ENCODE measurements around the gene TJP1. TPM values are rescaled to one million over a fixed set of nuclear protein-coding genes. Genes with fewer than 3 reads are reported as not detected.

Gene TJP1
- total RNA-seq, 4 donors from 2014 or later, result 69.6 to 142 (median 119) TPM

DNA sequence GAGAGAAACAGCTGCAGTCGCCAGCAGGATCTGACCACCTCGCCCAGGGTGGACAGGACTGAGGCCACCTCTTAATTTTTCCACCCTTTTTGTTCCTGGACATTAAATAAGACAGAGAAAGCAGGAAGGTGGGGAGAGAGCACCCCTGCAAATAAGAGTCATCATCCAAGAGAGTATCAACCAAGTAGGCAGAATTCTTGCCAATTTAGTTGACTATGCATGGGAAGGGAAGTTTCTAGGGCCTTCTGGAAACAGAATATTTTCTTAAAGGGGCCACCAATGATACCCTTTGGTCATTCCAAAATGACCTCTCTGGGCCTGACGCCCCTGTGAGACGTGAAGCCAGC is 136.2 kb downstream of the TJP1 start:
- intact Hi-C loops (cut with DNase I), result no loop called here
- H3K27ac ChIP-seq, result no peak overlapping the region
- H3K4me3 ChIP-seq, result no peak overlapping the region
- H3K27me3 ChIP-seq, result peaks cover 0 to 7% (median 0%) of the 10 kb centered on the region in 4 donors
- WGBS, 2 donors, result 78 to 92% methylated on average over 4 of the region's 4 CpGs
- H3K4me1 ChIP-seq, result peaks cover 6 to 22% (median 7%) of the 10 kb centered on the region in 3 donors
- no peaks in the 10 kb centered on the region for H3K36me3 ChIP-seq
- no peaks in the 10 kb centered on the region for H3K9me3 ChIP-seq
- DNase-seq, result no peak
- TF ChIP-seq, protein P1, sequence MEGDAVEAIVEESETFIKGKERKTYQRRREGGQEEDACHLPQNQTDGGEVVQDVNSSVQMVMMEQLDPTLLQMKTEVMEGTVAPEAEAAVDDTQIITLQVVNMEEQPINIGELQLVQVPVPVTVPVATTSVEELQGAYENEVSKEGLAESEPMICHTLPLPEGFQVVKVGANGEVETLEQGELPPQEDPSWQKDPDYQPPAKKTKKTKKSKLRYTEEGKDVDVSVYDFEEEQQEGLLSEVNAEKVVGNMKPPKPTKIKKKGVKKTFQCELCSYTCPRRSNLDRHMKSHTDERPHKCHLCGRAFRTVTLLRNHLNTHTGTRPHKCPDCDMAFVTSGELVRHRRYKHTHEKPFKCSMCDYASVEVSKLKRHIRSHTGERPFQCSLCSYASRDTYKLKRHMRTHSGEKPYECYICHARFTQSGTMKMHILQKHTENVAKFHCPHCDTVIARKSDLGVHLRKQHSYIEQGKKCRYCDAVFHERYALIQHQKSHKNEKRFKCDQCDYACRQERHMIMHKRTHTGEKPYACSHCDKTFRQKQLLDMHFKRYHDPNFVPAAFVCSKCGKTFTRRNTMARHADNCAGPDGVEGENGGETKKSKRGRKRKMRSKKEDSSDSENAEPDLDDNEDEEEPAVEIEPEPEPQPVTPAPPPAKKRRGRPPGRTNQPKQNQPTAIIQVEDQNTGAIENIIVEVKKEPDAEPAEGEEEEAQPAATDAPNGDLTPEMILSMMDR (IDR thresholded peaks at IDR 0.05), result no peak
- no peak for TF ChIP-seq POLR2A (IDR thresholded peaks at IDR 0.05)

DNA sequence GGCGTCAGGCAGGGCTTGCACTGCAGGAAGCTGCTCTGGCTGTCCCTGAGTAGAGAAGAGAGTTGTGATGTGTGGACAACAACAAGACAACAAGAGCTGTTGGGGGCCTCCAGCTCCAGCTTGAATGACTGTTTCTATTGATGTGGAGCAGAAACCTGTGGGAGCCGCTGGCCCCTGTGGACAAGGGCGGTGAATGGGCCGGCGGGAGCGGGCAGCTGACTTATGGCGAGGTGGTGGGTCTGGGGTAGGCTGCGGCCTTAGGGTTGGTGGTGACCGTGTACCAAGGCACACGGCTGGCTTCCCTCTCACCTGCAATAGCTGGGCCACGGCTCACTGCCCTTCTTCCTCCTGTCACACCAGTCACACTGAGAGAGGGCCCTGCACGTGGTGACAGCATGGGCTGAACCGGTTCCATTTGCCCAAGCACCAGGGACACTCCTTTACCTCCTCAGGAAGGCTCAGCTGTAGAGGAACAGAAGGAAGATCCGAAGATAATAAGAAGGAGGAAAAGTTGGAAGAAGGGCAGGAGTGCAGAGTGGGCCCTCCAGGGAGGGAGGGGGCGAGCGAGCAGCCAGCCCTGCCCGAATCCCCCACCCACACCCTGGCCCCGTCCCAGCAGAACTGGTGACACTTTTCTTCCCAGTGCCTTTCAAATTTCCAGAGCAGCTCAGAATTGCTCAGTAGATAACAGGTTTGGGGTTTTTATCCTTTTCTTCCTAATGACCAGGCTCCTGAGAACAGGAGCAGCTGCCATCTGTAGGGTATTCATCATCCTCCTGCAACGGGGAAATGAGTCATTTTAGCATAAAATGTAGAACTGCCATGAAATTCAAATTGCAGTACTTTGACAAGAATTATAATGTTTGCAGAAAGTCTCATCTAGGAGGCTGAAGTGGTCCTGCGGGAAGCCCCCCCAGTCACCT is 136.9 kb downstream of the TJP1 start:
- Histone ChIP-seq H3K9me3 (no peaks in the 10 kb centered on the region), H3K4me3 (no peak overlapping the region), H3K36me3 (no peaks in the 10 kb centered on the region), H3K27me3 (peaks cover 0 to 7% (median 0%) of the 10 kb centered on the region in 4 donors), H3K27ac (no peak overlapping the region), H3K4me1 (peaks cover 6 to 22% (median 7%) of the 10 kb centered on the region in 3 donors)
- intact Hi-C loops (cut with DNase I), result no loop called here
- 59 to 65% methylated on average over 10 to 12 of the region's 20 CpGs for WGBS, 2 donors
- TF ChIP-seq POLR2A (IDR thresholded peaks at IDR 0.05), result no peak
- TF ChIP-seq, protein P1 (IDR thresholded peaks at IDR 0.05), result no peak
- DNase-seq, result no peak

GRCh38 chr15:29682781-29683180 is 139.5 kb downstream of the TJP1 start:
- TF ChIP-seq, protein P1 (IDR thresholded peaks at IDR 0.05), result no peak
- TF ChIP-seq POLR2A (IDR thresholded peaks at IDR 0.05), result no peak
- intact Hi-C loops (cut with DNase I), result no loop called here
- Histone ChIP-seq H3K27me3 (peaks cover 0 to 10% (median 0%) of the 10 kb centered on the region in 4 donors), H3K9me3 (no peaks in the 10 kb centered on the region), H3K27ac (no peak overlapping the region), H3K4me3 (no peak overlapping the region), H3K36me3 (no peaks in the 10 kb centered on the region), H3K4me1 (peaks cover 6 to 17% (median 7%) of the 10 kb centered on the region in 3 donors)
- 78% methylated on average over 3 of the region's 3 CpGs for WGBS, 2 donors
- no peak for DNase-seq

GRCh38 chr15:29682361-29682760 is 139.9 kb downstream of the TJP1 start:
- TF ChIP-seq, protein P1 (IDR thresholded peaks at IDR 0.05), result no peak
- H3K36me3 ChIP-seq, result no peaks in the 10 kb centered on the region
- H3K27me3 ChIP-seq, result peaks cover 0 to 15% (median 0%) of the 10 kb centered on the region in 4 donors
- no peak for DNase-seq
- no peaks in the 10 kb centered on the region for H3K9me3 ChIP-seq
- no peak overlapping the region for H3K4me3 ChIP-seq
- no peak overlapping the region for H3K27ac ChIP-seq
- WGBS, 2 donors, result 77 to 93% methylated on average over 3 to 4 of the region's 4 CpGs
- intact Hi-C loops (cut with DNase I), result no loop called here
- peaks cover 4 to 13% (median 4%) of the 10 kb centered on the region in 3 donors for H3K4me1 ChIP-seq

DNA sequence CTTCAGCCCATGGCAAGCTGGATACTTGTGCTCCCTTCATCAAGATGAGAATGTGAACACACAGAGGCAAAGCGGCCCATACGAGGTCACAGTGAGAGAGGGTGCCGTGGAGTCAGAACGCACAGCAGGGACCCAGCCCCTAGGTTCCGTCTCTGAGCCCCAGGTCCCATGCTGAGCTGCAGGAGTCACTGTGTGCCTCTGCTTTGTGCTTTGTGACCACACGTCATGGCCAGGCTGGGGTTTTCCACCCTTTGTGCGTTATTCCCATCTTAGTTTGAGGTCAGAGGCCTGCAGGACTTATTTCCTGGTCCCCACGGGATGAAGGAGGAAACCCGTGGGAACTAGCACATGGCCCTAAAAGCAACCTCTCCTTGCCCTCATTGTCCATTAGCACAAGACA is 140.3 kb downstream of the TJP1 start:
- Histone ChIP-seq H3K36me3 (no peaks in the 10 kb centered on the region), H3K9me3 (no peaks in the 10 kb centered on the region), H3K27ac (no peak overlapping the region), H3K27me3 (peaks cover 0 to 17% (median 0%) of the 10 kb centered on the region in 4 donors), H3K4me1 (peaks cover 0 to 8% (median 0%) of the 10 kb centered on the region in 3 donors), H3K4me3 (no peak overlapping the region)
- intact Hi-C loops (cut with DNase I), result no loop called here
- no peak for DNase-seq
- WGBS, 2 donors, result 91 to 94% methylated on average over 6 to 9 of the region's 9 CpGs
- TF ChIP-seq POLR2A (IDR thresholded peaks at IDR 0.05), result no peak
- TF ChIP-seq, protein P1 (IDR thresholded peaks at IDR 0.05), result no peak
